Gastroesophageal sphincter (tissue), 4 donors: ENCODE results near the gene ARHGAP24. TPM values are rescaled to one million over a fixed set of nuclear protein-coding genes. Genes with fewer than 3 reads are reported as not detected.

Experiments
- ATAC-seq: fragments of 150-250 bp; one replicate; pipeline ENCODE4 v1.9.1; 2016; ENCODE audit warnings: mild to moderate bottlenecking, moderate library complexity
- H3K27ac ChIP-seq, 4 donors: fragments of 200-600 bp; sonication (generic) in 3 of 4; 1 replicate in 3 of 4; 2 replicates in 1 of 4; pipeline ENCODE4 v1.5.1; 2016 to 2019
- H3K27me3 ChIP-seq: fragments of 200-600 bp; sonication (generic); one replicate; pipeline ENCODE4 v1.5.1; 2019
- H3K36me3 ChIP-seq, 2 donors: fragments of 200-600 bp; sonication (generic); one replicate each; pipeline ENCODE4 v1.5.1; 2019; ENCODE audit warnings: control low read depth in 1 of 2
- H3K4me1 ChIP-seq, 3 donors: fragments of 200-600 bp; sonication (generic); 1 replicate in 2 of 3; 2 replicates in 1 of 3; pipeline ENCODE4 v1.5.1; 2016 to 2019; ENCODE audit warnings: control low read depth in 2 of 3
- H3K4me3 ChIP-seq, 2 donors: fragments of 200-600 bp; sonication (generic); one replicate each; pipeline ENCODE4 v1.5.1; 2019; ENCODE audit warnings: mild to moderate bottlenecking in 1 of 2, moderate library complexity in 1 of 2
- H3K9me3 ChIP-seq, 3 donors: fragments of 200-600 bp; sonication (generic); one replicate each; pipeline ENCODE4 v1.5.1; 2017 to 2019; ENCODE audit warnings: control low read depth in 2 of 3
- CTCF ChIP-seq, 4 experiments: fragments of 200-600 bp in 2 of 4; fragments of 450-650 bp in 2 of 4; sonication (generic) in 1 of 4; IDR thresholded peaks; one replicate each; pipeline ENCODE4 v1.5.1; 2017 to 2019; ENCODE audit warnings: antibody characterized with exemption in 4 of 4, mild to moderate bottlenecking in 2 of 4, moderate library complexity in 2 of 4
- EP300 ChIP-seq: sonication (generic); formaldehyde crosslinking; IDR thresholded peaks from one replicate; pipeline ENCODE4 v1.6.1; 2017; ENCODE audit warnings: antibody characterized with exemption, mild to moderate bottlenecking
- POLR2A ChIP-seq, 2 donors: fragments of 450-650 bp; IDR thresholded peaks; one replicate each; pipeline ENCODE4 v1.6.1; 2017; ENCODE audit warnings: antibody characterized with exemption in 2 of 2, mild to moderate bottlenecking in 2 of 2, moderate library complexity in 1 of 2
- POLR2AphosphoS5 ChIP-seq: sonication (generic); formaldehyde crosslinking; IDR thresholded peaks from one replicate; pipeline ENCODE4 v1.6.1; 2017; ENCODE audit warnings: antibody characterized with exemption
- WGBS, 2 donors: methylation state at CpG; one replicate each; pipeline ENCODE4 v1.1.5; 2018; ENCODE audit warnings: low coverage in 1 of 2; 5-methylcytosine and 5-hydroxymethylcytosine counted together
- total RNA-seq, 4 donors: library from RNA; depleted of rRNA; stranded (reverse); fragments of >200 nt; gene quantifications; one replicate each; pipeline ENCODE4 v1.1.0, GENCODE V29; 2016

The ARHGAP24 gene
- total RNA-seq, 4 donors from 2014 or later = 24.4 to 38.6 (median 34.3) TPM

- Histone ChIP-seq H3K36me3 (no peaks in the 10 kb centered on the region), H3K27me3 (no peaks in the 10 kb centered on the region), H3K9me3 (no peaks in the 10 kb centered on the region), H3K4me1 (no peaks in the 10 kb centered on the region), H3K27ac (no peak overlapping the region), H3K4me3 (no peak overlapping the region)
- TF ChIP-seq POLR2A (IDR thresholded peaks at IDR 0.05) = no peak
- TF ChIP-seq EP300 = no peak
- no peak for TF ChIP-seq POLR2AphosphoS5
- TF ChIP-seq CTCF (IDR thresholded peaks at IDR 0.05) = no peak
- WGBS, 2 donors = 67 to 93% methylated on average over 1 of the region's 1 CpG
- no peak for ATAC-seq
These were observed 209.7 kb downstream of the ARHGAP24 start for GRCh38 chr4:85684676-85685075.

DNA sequence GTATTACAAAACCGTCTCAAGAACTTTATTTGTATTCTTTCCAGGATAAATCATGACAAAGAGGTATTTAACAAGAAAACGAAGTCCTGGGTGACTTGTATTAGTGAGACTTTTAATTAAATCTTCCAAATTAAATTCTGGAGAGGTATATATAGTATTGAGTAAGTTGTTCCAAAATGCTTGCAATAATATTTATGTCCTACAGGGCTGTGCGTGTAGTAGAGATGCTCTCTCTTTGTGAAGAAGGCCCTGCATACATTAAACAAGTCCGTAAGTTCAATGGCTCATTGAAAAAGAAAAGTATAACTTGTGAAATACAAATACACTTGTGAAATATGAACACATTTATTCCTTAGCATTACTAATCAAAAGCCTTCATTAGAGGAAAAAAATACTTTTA lies 211.4 kb downstream of the ARHGAP24 start:
- Histone ChIP-seq H3K27ac (no peak overlapping the region), H3K36me3 (no peaks in the 10 kb centered on the region), H3K4me1 (no peaks in the 10 kb centered on the region), H3K4me3 (no peak overlapping the region), H3K27me3 (no peaks in the 10 kb centered on the region), H3K9me3 (no peaks in the 10 kb centered on the region)
- 69 to 82% methylated on average over 4 of the region's 4 CpGs for WGBS, 2 donors
- ATAC-seq = no peak
- TF ChIP-seq EP300 = no peak

- ATAC-seq = no peak
- Histone ChIP-seq H3K4me3 (no peak overlapping the region), H3K4me1 (no peaks in the 10 kb centered on the region), H3K9me3 (no peaks in the 10 kb centered on the region), H3K36me3 (no peaks in the 10 kb centered on the region), H3K27me3 (no peaks in the 10 kb centered on the region), H3K27ac (no peak overlapping the region)
- 79 to 87% methylated on average over 6 of the region's 6 CpGs for WGBS, 2 donors
- TF ChIP-seq POLR2A (IDR thresholded peaks at IDR 0.05) = no peak
- TF ChIP-seq EP300 = no peak
- no peak for TF ChIP-seq CTCF (IDR thresholded peaks at IDR 0.05)
- TF ChIP-seq POLR2AphosphoS5 = no peak
These were observed 213.2 kb downstream of the ARHGAP24 start for GRCh38 chr4:85688055-85688740.

- TF ChIP-seq POLR2AphosphoS5 (no peak), POLR2A (IDR thresholded peaks at IDR 0.05) (no peak), EP300 (no peak), CTCF (IDR thresholded peaks at IDR 0.05) (no peak)
- no peak for ATAC-seq
- Histone ChIP-seq H3K9me3 (no peaks in the 10 kb centered on the region), H3K27me3 (no peaks in the 10 kb centered on the region), H3K4me1 (no peaks in the 10 kb centered on the region), H3K36me3 (no peaks in the 10 kb centered on the region), H3K27ac (no peak overlapping the region), H3K4me3 (no peak overlapping the region)
- 86 to 100% methylated on average over 2 of the region's 2 CpGs for WGBS, 2 donors
These were observed 221.7 kb downstream of the ARHGAP24 start for GRCh38 chr4:85696661-85697060.

DNA sequence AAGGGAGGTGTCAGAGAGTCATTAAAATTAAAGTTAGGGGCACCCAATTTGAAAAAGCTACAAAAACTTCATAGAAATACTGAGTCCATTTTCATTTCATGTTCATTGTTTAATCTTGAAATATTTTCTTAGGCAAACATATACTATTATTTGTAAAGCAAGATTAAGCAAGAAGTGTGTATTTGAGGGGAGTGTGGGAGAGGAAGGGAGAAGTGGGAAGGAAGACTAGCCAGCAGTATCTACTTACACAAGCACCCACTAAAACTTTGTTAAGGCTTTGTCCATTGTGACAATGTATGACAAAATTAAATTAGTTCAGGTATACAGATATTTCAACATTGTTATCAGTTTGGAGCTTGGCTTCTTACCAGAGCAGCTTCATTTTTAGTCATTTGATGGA lies 222.9 kb downstream of the ARHGAP24 start:
- H3K27me3 ChIP-seq = no peaks in the 10 kb centered on the region
- TF ChIP-seq POLR2AphosphoS5 (no peak), POLR2A (IDR thresholded peaks at IDR 0.05) (no peak), EP300 (no peak), CTCF (IDR thresholded peaks at IDR 0.05) (no peak)
- no peak overlapping the region for H3K4me3 ChIP-seq
- no peaks in the 10 kb centered on the region for H3K4me1 ChIP-seq
- ATAC-seq = no peak
- no peak overlapping the region for H3K27ac ChIP-seq
- no peaks in the 10 kb centered on the region for H3K9me3 ChIP-seq
- no peaks in the 10 kb centered on the region for H3K36me3 ChIP-seq
